ENCODE results near the gene RNF220.

RNF220 gene

GRCh38 chr1:44670751-44671640, 265.9 kb downstream of the RNF220 start:
- no peaks in the 10 kb centered on the region for H3K27me3 ChIP-seq (ENCODE audit: insufficient read depth, low read length, poor library complexity, severe bottlenecking)
- H3K4me1 ChIP-seq (ENCODE audit: insufficient read depth, low read length, poor library complexity, severe bottlenecking) = peaks cover 27% of the 10 kb centered on the region
- TF ChIP-seq, protein P1, sequence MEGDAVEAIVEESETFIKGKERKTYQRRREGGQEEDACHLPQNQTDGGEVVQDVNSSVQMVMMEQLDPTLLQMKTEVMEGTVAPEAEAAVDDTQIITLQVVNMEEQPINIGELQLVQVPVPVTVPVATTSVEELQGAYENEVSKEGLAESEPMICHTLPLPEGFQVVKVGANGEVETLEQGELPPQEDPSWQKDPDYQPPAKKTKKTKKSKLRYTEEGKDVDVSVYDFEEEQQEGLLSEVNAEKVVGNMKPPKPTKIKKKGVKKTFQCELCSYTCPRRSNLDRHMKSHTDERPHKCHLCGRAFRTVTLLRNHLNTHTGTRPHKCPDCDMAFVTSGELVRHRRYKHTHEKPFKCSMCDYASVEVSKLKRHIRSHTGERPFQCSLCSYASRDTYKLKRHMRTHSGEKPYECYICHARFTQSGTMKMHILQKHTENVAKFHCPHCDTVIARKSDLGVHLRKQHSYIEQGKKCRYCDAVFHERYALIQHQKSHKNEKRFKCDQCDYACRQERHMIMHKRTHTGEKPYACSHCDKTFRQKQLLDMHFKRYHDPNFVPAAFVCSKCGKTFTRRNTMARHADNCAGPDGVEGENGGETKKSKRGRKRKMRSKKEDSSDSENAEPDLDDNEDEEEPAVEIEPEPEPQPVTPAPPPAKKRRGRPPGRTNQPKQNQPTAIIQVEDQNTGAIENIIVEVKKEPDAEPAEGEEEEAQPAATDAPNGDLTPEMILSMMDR (conservative IDR thresholded peaks at IDR 0.05; ENCODE audit: low read length) = no peak
- TF ChIP-seq EZH2phosphoT487 (IDR thresholded peaks at IDR 0.05; ENCODE audit: borderline replicate concordance) = no peak
- no peak overlapping the region for H3K4me3 ChIP-seq (ENCODE audit: low read length, poor library complexity, severe bottlenecking)
- H3F3A ChIP-seq (ENCODE audit: low read depth) = no peaks in the 10 kb centered on the region; the same call in 1 of the 2 replicates
- H2AFZ ChIP-seq (ENCODE audit: low read length) = no peak overlapping the region
- no peaks in the 10 kb centered on the region for H3K79me2 ChIP-seq (ENCODE audit: insufficient read depth, low read length)
- no peaks in the 10 kb centered on the region for H4K20me1 ChIP-seq (ENCODE audit: insufficient read depth, low read length, poor library complexity, severe bottlenecking)
- no peaks in the 10 kb centered on the region for H3K36me3 ChIP-seq (ENCODE audit: insufficient read depth, low read length)
- H3K9me2 ChIP-seq (replicated peaks; ENCODE audit: low read depth, low read length) = no peaks in the 10 kb centered on the region
- H3K9ac ChIP-seq (ENCODE audit: low read depth, low read length, poor library complexity, severe bottlenecking) = no peak overlapping the region
- no peak overlapping the region for H3K4me2 ChIP-seq (ENCODE audit: low read depth, low read length, poor library complexity, severe bottlenecking)
- no peaks in the 10 kb centered on the region for H3K9me3 ChIP-seq (ENCODE audit: insufficient read depth, low read depth, low read length)

GRCh38 chr1:44672254-44672955, 267.4 kb downstream of the RNF220 start:
- Histone ChIP-seq H4K20me1 (ENCODE audit: insufficient read depth, low read length, poor library complexity, severe bottlenecking) (no peaks in the 10 kb centered on the region), H3K9me2 (replicated peaks; ENCODE audit: low read depth, low read length) (no peaks in the 10 kb centered on the region), H3K36me3 (ENCODE audit: insufficient read depth, low read length) (no peaks in the 10 kb centered on the region), H3K27me3 (ENCODE audit: insufficient read depth, low read length, poor library complexity, severe bottlenecking) (no peaks in the 10 kb centered on the region), H3F3A (ENCODE audit: low read depth) (no peaks in the 10 kb centered on the region), H3K4me1 (ENCODE audit: insufficient read depth, low read length, poor library complexity, severe bottlenecking) (peaks cover 38% of the 10 kb centered on the region), H2AFZ (ENCODE audit: low read length) (peak overlapping the region; percentile 64), H3K9me3 (ENCODE audit: insufficient read depth, low read depth, low read length) (no peaks in the 10 kb centered on the region), H3K4me2 (ENCODE audit: low read depth, low read length, poor library complexity, severe bottlenecking) (peak overlapping the region; percentile 88), H3K4me3 (ENCODE audit: low read length, poor library complexity, severe bottlenecking) (peak overlapping the region; percentile 79), H3K79me2 (ENCODE audit: insufficient read depth, low read length) (no peaks in the 10 kb centered on the region), H3K9ac (ENCODE audit: low read depth, low read length, poor library complexity, severe bottlenecking) (peak overlapping the region; percentile 71)
- TF ChIP-seq, protein P1 (conservative IDR thresholded peaks at IDR 0.05; ENCODE audit: low read length) = no peak
- no peak for TF ChIP-seq EZH2phosphoT487 (IDR thresholded peaks at IDR 0.05; ENCODE audit: borderline replicate concordance)

- Histone ChIP-seq H3K27me3 (ENCODE audit: insufficient read depth, low read length, poor library complexity, severe bottlenecking) (no peaks in the 10 kb centered on the region), H3K9me2 (replicated peaks; ENCODE audit: low read depth, low read length) (no peaks in the 10 kb centered on the region), H3F3A (ENCODE audit: low read depth) (no peaks in the 10 kb centered on the region), H3K4me1 (ENCODE audit: insufficient read depth, low read length, poor library complexity, severe bottlenecking) (peaks cover 38% of the 10 kb centered on the region), H2AFZ (ENCODE audit: low read length) (no peak overlapping the region), H3K36me3 (ENCODE audit: insufficient read depth, low read length) (no peaks in the 10 kb centered on the region), H4K20me1 (ENCODE audit: insufficient read depth, low read length, poor library complexity, severe bottlenecking) (no peaks in the 10 kb centered on the region), H3K4me3 (ENCODE audit: low read length, poor library complexity, severe bottlenecking) (peak overlapping the region; percentile 79), H3K9ac (ENCODE audit: low read depth, low read length, poor library complexity, severe bottlenecking) (peak overlapping the region; percentile 71), H3K79me2 (ENCODE audit: insufficient read depth, low read length) (no peaks in the 10 kb centered on the region), H3K4me2 (ENCODE audit: low read depth, low read length, poor library complexity, severe bottlenecking) (peak overlapping the region; percentile 88), H3K9me3 (ENCODE audit: insufficient read depth, low read depth, low read length) (no peaks in the 10 kb centered on the region)
- TF ChIP-seq, protein P1 (conservative IDR thresholded peaks at IDR 0.05; ENCODE audit: low read length) = no peak
- no peak for TF ChIP-seq EZH2phosphoT487 (IDR thresholded peaks at IDR 0.05; ENCODE audit: borderline replicate concordance)
Observed at GRCh38 chr1:44672961-44673674, 268.1 kb downstream of the RNF220 start.
